Fibroblast of mammary gland (primary cell): ENCODE results near the gene DCLK1.

Source experiments
- DNase-seq: peaks from one replicate; pipeline ENCODE4 v3.0.0-alpha.2; 2010; ENCODE audit warnings: low read depth
- H3K4me3 ChIP-seq: 2 replicates; pipeline ENCODE4 v1.5.1; 2011; ENCODE audit warnings: low read depth, mild to moderate bottlenecking, low read length, moderate library complexity; ENCODE audit not compliant: control insufficient read depth
- TF ChIP-seq, protein P1 (sequence below): conservative IDR thresholded peaks from 2 replicates; pipeline ENCODE4 v1.5.1; 2011; ENCODE audit warnings: low read depth, low read length, inconsistent platforms; ENCODE audit not compliant: control insufficient read depth, insufficient read depth

DCLK1 gene

DNA sequence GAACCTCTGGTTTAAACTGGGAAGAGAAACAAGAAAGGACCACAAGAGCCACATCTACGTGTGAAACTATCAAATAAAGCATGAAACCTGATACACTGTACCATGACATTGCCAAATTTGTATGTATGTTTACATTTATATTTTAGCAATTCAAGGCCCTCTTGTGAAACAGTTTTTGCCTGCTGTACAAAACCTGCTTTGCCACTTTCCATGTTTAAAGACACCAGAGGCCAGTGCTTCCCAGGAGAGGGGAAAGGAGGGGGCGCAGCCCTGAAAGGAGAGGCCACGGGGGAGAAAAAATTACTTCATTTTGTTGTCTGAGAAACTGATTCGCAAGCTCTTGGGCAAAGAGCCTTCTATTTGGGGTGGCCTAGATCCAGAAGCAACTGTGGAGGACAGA is 124.8 kb downstream of the DCLK1 start:
- DNase-seq = peak; percentile 37

GRCh38 chr13:36001561-36001960 is 129.6 kb downstream of the DCLK1 start:
- no peak overlapping the region for H3K4me3 ChIP-seq
- no peak for DNase-seq
- TF ChIP-seq, protein P1, sequence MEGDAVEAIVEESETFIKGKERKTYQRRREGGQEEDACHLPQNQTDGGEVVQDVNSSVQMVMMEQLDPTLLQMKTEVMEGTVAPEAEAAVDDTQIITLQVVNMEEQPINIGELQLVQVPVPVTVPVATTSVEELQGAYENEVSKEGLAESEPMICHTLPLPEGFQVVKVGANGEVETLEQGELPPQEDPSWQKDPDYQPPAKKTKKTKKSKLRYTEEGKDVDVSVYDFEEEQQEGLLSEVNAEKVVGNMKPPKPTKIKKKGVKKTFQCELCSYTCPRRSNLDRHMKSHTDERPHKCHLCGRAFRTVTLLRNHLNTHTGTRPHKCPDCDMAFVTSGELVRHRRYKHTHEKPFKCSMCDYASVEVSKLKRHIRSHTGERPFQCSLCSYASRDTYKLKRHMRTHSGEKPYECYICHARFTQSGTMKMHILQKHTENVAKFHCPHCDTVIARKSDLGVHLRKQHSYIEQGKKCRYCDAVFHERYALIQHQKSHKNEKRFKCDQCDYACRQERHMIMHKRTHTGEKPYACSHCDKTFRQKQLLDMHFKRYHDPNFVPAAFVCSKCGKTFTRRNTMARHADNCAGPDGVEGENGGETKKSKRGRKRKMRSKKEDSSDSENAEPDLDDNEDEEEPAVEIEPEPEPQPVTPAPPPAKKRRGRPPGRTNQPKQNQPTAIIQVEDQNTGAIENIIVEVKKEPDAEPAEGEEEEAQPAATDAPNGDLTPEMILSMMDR = no peak

More for the DNA sequence above, 124.8 kb downstream of the DCLK1 start:
- TF ChIP-seq, protein P1 = no peak
- H3K4me3 ChIP-seq = no peak overlapping the region

GRCh38 chr13:36000028-36000427 is 131.2 kb downstream of the DCLK1 start:
- no peak overlapping the region for H3K4me3 ChIP-seq
- DNase-seq = no peak

DNA sequence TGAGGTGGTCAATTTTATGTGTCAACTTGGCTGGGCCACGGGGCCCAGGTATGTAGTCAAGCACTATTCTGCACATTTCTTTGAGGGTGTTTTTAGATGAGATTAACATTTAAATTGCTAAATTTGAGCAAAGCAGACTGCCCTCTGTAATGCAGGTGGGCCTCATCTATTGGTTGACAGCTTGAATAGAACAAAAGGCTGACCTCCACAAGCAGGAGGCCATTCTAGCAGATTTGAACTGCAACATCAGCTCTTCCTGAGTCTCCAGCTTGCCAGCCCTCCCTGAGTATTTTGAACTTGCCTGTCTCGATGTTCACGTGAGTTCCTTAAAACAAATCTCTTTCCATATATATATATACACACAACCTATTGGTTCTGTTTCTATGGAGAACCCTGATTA is 134.8 kb downstream of the DCLK1 start:
- H3K4me3 ChIP-seq = no peak overlapping the region
- DNase-seq = no peak
- TF ChIP-seq, protein P1 = no peak

More at GRCh38 chr13:36000028-36000427, 131.2 kb downstream of the DCLK1 start:
- TF ChIP-seq, protein P1 = no peak

- TF ChIP-seq, protein P1 = no peak
- peak; percentile 38 for DNase-seq
- no peak overlapping the region for H3K4me3 ChIP-seq
Observed at GRCh38 chr13:35995136-35995535, 136.0 kb downstream of the DCLK1 start.

DNA sequence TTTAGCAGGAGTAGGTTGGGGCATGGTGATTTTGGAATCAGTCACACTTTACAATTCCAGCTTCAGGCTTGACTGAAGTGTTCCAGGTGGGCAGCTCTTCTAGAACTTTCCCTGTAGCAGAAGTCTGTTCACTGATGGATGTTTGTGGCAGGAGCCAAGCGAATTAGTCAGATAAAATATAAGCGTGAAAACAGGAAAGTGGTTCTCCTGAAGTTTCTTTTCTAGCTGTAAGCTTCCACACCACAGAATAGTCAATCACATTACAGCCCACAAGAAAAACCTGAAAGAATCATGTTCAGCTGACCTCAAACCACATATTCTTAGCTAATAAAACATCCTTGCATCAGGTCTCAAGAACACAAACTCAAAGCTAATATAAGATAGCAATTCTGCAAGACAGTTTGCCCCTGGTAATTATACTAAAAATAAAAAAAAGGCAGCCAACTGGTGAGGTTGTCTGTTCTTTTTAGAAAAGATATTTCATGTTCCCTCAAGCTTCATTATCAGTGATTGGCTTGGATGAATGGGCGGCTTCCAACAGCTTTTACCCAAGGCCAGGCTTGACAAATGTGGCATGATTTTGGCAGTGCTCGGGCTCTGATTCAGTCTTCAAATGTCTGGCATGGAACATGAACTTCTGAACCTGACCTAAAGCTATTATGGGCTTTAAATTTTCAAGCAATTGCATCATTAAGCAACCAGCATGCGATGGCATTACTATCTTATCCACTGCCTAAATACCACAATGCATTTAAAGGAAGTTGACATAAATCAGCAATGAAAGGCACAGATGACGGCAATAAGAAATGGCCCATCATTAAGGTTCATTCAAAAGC is 136.8 kb downstream of the DCLK1 start:
- no peak overlapping the region for H3K4me3 ChIP-seq
- TF ChIP-seq, protein P1 = no peak

More for the DNA sequence above, 136.8 kb downstream of the DCLK1 start:
- peak; percentile 96 for DNase-seq
